Right atrium auricular region (tissue), 2 donors: ENCODE data around the gene EPAS1. TPM values are rescaled to one million over a fixed set of nuclear protein-coding genes. Genes with fewer than 3 reads are reported as not detected.

ENCODE experiments used
- DNase-seq: peaks from one replicate; pipeline ENCODE4 v3.0.0-alpha.2; 2019; ENCODE audit warnings: low spot score
- H3K27ac ChIP-seq, 2 donors: fragments of 200-600 bp; sonication (generic); 1 replicate in 1 of 2; 2 replicates in 1 of 2; pipeline ENCODE4 v1.5.1; 2016 to 2019
- H3K27me3 ChIP-seq, 2 donors: fragments of 200-600 bp; sonication (generic); one replicate each; pipeline versions ENCODE4 v1.5.1 to v1.6.0; 2017 to 2019
- H3K36me3 ChIP-seq: fragments of 200-600 bp; sonication (generic); one replicate; pipeline ENCODE4 v1.5.1; 2016
- H3K4me1 ChIP-seq, 2 donors: fragments of 200-600 bp; sonication (generic); one replicate each; pipeline versions ENCODE4 v1.5.1 to v1.6.0; 2017 to 2019
- H3K4me3 ChIP-seq, 2 donors: fragments of 200-600 bp; sonication (generic); 1 replicate in 1 of 2; 2 replicates in 1 of 2; pipeline ENCODE4 v1.5.1; 2017 to 2019; ENCODE audit warnings: mild to moderate bottlenecking in 1 of 2, moderate library complexity in 1 of 2
- H3K9me3 ChIP-seq, 2 donors: fragments of 200-600 bp; sonication (generic); one replicate each; pipeline ENCODE4 v1.5.1; 2019
- total RNA-seq, 2 donors: library from RNA; depleted of rRNA; stranded (reverse); fragments of >200 nt; gene quantifications; one replicate each; pipeline ENCODE4 v1.1.0, GENCODE V29; 2016
- TF ChIP-seq, protein P1 (sequence below), 2 donors: fragments of 200-600 bp; sonication (generic); IDR thresholded peaks; one replicate each; pipeline ENCODE4 v1.5.1; 2019; ENCODE audit warnings: antibody characterized with exemption in 2 of 2

Gene EPAS1
- total RNA-seq, 2 donors from 2014 or later = 257 to 311 TPM

GRCh38 chr2:46273919-46274318 lies 23.3 kb upstream of the EPAS1 start:
- H3K9me3 ChIP-seq = no peaks in the 10 kb centered on the region
- H3K36me3 ChIP-seq = no peaks in the 10 kb centered on the region
- H3K27me3 ChIP-seq = no peaks in the 10 kb centered on the region
- TF ChIP-seq, protein P1, sequence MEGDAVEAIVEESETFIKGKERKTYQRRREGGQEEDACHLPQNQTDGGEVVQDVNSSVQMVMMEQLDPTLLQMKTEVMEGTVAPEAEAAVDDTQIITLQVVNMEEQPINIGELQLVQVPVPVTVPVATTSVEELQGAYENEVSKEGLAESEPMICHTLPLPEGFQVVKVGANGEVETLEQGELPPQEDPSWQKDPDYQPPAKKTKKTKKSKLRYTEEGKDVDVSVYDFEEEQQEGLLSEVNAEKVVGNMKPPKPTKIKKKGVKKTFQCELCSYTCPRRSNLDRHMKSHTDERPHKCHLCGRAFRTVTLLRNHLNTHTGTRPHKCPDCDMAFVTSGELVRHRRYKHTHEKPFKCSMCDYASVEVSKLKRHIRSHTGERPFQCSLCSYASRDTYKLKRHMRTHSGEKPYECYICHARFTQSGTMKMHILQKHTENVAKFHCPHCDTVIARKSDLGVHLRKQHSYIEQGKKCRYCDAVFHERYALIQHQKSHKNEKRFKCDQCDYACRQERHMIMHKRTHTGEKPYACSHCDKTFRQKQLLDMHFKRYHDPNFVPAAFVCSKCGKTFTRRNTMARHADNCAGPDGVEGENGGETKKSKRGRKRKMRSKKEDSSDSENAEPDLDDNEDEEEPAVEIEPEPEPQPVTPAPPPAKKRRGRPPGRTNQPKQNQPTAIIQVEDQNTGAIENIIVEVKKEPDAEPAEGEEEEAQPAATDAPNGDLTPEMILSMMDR (IDR thresholded peaks at IDR 0.05) = no peak
- H3K4me1 ChIP-seq = peaks cover 0 to 56% of the 10 kb centered on the region in 2 donors
- H3K27ac ChIP-seq = peak overlapping the region; percentile 28 to 45
- no peak for DNase-seq
- H3K4me3 ChIP-seq = no peak overlapping the region

- Histone ChIP-seq H3K36me3 (no peaks in the 10 kb centered on the region), H3K4me3 (no peak overlapping the region), H3K27me3 (no peaks in the 10 kb centered on the region), H3K27ac (peak overlapping the region in 1 of 2 donors; percentile 45), H3K9me3 (no peaks in the 10 kb centered on the region), H3K4me1 (peaks cover 0 to 50% of the 10 kb centered on the region in 2 donors)
- DNase-seq = no peak
- TF ChIP-seq, protein P1 (IDR thresholded peaks at IDR 0.05) = no peak
Observed at GRCh38 chr2:46274586-46274985, 22.6 kb upstream of the EPAS1 start.

- Histone ChIP-seq H3K4me3 (peak overlapping the region in 1 of 2 donors; percentile 19), H3K4me1 (peaks cover 0 to 46% of the 10 kb centered on the region in 2 donors), H3K27ac (peak overlapping the region; percentile 38 to 56), H3K36me3 (no peaks in the 10 kb centered on the region), H3K9me3 (no peaks in the 10 kb centered on the region), H3K27me3 (no peaks in the 10 kb centered on the region)
- TF ChIP-seq, protein P1 (IDR thresholded peaks at IDR 0.05) = no peak
- peak; percentile 73 for DNase-seq
Observed at GRCh38 chr2:46275995-46276394, 21.2 kb upstream of the EPAS1 start.

GRCh38 chr2:46276642-46277041 lies 20.6 kb upstream of the EPAS1 start:
- Histone ChIP-seq H3K27ac (peak overlapping the region in 1 of 2 donors; percentile 38), H3K27me3 (no peaks in the 10 kb centered on the region), H3K9me3 (no peaks in the 10 kb centered on the region), H3K4me3 (no peak overlapping the region), H3K4me1 (peaks cover 0 to 46% of the 10 kb centered on the region in 2 donors), H3K36me3 (no peaks in the 10 kb centered on the region)
- no peak for DNase-seq
- TF ChIP-seq, protein P1 (IDR thresholded peaks at IDR 0.05) = no peak

DNA sequence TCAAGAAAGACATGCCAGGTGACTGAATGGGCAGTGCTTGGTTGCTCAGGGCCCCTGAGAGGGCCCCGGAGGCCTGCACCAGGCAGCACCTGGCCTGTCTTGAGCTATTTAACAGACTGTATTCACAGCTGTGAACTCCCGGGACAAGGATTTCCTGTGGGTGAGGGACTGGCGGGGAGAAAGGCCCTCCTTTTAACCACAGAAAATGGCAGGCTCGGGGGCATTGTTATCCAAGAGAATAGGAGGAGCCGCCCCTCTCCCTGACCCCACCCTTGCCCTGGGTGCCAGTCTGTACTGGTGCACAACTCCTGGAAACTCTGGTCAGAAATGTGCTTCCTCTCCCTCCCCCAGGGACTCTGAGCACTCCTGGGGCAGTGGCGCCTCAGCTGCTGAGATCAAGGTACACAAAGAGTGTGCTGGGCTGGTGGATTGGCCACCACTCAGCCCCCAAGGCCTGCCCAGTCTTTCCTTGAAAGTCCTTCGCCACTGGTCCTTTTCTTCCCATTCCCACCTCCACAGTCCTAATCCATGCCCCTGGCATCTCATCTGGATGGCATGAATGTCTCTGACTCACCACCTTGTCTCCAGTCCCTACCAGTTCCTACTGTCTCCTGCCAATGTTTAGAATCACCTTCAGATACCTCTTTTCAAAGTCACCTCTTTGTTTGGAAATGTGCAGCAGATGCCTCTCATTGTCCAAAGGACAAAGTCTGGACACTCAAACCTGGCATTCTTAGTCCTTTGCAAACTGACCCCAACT lies 19.6 kb upstream of the EPAS1 start:
- DNase-seq = no peak
- TF ChIP-seq, protein P1 (IDR thresholded peaks at IDR 0.05) = no peak
- Histone ChIP-seq H3K36me3 (no peaks in the 10 kb centered on the region), H3K27me3 (no peaks in the 10 kb centered on the region), H3K4me3 (no peak overlapping the region), H3K9me3 (no peaks in the 10 kb centered on the region), H3K27ac (no peak overlapping the region), H3K4me1 (peaks cover 0 to 44% of the 10 kb centered on the region in 2 donors)
